ENCODE results near the gene RNF151.
"Not testable (repeated sequence)": the region's sequence is repeated elsewhere in the genome, so short reads cannot be mapped to it uniquely, and the experiment has no call there.

The RNF151 gene

DNA sequence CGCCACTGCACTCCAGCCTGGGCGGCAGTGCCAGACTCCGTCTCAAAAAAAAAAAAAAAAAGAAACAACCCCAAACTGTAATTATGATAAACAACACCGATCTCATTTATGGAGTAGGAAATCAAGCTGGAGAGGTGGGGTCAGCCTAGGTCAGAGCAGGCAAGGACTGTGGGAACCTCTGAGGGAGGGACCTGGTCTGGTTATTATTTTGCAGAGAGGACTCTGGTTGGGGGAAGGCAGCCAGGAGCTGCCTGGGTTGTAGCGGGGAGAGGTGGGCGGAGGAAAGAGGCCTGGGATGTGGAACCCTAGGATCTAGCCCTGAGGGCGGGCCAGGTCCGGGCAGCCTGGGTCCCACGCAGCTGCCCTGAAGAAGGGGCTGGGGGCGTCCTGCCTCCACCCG lies 37.6 kb upstream of the RNF151 start:
- H3K27ac Mint-ChIP-seq (ENCODE audit: low read depth), result peak overlapping the region; percentile 6
- H3K27me3 Mint-ChIP-seq, result peaks cover 9% of the 10 kb centered on the region
- ATAC-seq (replicated peaks; ENCODE audit: extremely low read depth, poor library complexity, severe bottlenecking), result peak; percentile 29

DNA sequence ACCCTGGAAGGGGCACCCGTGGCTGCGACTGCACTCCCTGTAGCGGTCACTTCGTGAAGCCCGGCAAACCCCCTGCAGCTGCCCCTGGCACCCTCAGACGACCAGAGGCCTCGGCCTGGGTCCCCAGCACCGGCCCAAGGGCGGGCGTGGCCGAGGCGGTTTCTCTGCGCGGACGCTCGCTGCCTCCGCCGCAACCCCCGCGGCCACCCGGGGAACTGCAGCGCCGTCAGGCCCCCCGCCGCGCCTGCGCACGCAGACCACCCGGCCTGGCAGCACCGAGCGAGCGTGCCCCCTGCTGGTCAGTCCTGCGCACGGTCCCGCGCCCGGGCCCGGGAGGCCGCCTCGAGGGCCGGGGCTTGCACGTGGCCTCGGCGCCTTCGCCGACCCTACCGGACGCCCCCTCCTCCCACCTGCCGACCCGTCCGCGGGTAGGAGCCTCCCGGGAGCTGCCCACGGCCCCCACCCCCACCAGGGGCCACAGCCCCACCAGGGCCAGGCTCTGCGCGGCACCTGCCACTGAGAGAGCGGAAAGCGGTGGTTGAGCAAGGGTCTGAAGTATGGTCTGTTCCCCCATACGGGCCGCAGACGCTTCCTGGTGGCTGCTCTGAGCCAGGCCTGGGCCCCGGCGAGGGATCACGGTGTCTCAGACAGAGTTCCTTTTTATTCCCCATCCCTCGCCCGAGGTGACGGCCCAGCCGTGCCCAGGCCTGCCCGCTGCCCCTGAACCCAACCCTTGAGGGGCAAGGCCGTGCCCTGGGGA lies 36.9 kb upstream of the RNF151 start:
- H3K4me1 Mint-ChIP-seq, result no peaks in the 10 kb centered on the region
- H3K27ac Mint-ChIP-seq (ENCODE audit: low read depth), result peak overlapping the region; percentile 6
- H3K4me3 Mint-ChIP-seq, result peak overlapping the region; percentile 61
- DNase-seq (ENCODE audit: low spot score in 2 of 2) (peak; percentile 88 to 96), ATAC-seq (replicated peaks; ENCODE audit: extremely low read depth, poor library complexity, severe bottlenecking) (peak; percentile 92)
- H3K27me3 Mint-ChIP-seq, result peaks cover 4% of the 10 kb centered on the region
- no peaks in the 10 kb centered on the region for H3K9me3 Mint-ChIP-seq
- peaks cover 8% of the 10 kb centered on the region for H3K36me3 Mint-ChIP-seq (ENCODE audit: insufficient read depth)

More for the DNA sequence above, 37.6 kb upstream of the RNF151 start:
- no peak for DNase-seq (ENCODE audit: low spot score in 2 of 2)
- Mint-ChIP-seq H3K4me1 (no peaks in the 10 kb centered on the region), H3K36me3 (ENCODE audit: insufficient read depth) (peaks cover 10% of the 10 kb centered on the region), H3K4me3 (peak overlapping the region; percentile 61), H3K9me3 (no peaks in the 10 kb centered on the region)

DNA sequence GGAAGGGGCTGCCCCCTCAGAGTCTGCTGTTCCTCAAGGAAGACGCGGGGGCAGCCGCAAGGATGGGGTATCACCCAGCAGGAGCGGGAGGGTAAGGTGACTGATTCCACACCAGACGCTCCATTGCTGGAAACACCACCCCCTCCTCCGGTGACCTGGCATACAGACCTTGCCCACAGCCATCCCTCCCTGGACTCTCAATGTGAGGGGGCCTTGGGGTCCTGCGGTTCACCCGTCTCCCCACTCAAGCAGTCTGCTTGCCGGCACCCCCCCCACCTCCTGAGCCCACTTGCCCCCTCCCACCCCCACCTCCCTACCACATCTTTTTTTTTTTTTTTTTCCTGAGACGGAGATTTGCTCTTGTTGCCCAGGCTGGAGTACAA lies 36.3 kb upstream of the RNF151 start:
- no peaks in the 10 kb centered on the region for H3K27me3 Mint-ChIP-seq
- H3K4me1 Mint-ChIP-seq, result no peaks in the 10 kb centered on the region
- DNase-seq (ENCODE audit: low spot score in 2 of 2) (no peak), ATAC-seq (replicated peaks; ENCODE audit: extremely low read depth, poor library complexity, severe bottlenecking) (no peak)
- H3K9me3 Mint-ChIP-seq, result no peaks in the 10 kb centered on the region
- no peak overlapping the region for H3K27ac Mint-ChIP-seq (ENCODE audit: low read depth)
- peak overlapping the region; percentile 13 for H3K4me3 Mint-ChIP-seq
- peaks cover 8% of the 10 kb centered on the region for H3K36me3 Mint-ChIP-seq (ENCODE audit: insufficient read depth)

DNA sequence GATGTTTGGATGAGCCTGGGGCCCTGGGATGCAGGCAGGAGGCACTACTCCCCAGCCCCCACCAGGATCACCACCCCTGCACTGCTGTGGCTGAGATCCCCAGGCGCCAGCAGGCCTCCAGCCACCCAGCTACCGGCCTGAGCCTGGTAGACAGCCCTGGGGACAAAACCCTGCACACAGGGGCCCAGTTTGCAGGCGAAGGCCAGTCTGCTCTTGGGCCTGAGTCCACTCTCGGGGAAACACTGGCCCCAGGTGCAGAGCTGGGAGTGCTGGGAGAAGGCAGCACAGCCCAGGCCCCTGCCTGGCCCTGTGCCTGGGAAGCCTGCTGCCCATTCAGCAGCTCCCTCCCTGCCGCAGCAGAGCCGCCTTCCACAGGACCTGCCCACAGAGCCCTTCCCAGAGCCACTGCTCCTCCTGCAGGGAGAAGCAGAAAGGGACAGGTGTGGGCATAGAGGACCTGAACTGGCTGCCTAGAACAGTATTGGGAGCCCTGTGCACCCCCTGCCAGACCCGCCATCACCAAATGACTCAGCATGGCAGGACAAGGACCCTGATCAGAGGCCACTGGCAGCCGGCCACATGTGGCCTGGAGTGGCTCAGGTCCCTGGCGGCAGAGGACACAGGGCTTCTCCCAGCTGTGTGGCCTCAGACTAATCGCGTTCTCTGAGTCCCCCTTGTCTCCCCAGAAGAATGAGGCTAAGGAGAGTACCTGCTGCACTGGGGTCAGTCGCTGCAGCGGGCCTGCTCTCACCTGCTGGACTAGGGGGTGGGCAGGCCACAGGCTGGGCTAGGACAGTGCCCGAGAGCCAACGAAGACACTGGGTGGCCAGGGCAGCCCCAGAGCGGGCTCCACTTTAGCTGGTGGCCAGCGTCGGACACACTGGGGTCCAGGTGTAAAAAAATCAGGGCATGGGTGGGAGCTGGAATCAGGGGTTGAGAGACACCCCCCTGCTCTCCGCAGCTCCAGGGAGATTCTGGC lies 34.3 kb upstream of the RNF151 start:
- H3K9me3 Mint-ChIP-seq, result no peaks in the 10 kb centered on the region
- ATAC-seq (replicated peaks; ENCODE audit: extremely low read depth, poor library complexity, severe bottlenecking) (no peak), DNase-seq (ENCODE audit: low spot score in 2 of 2) (no peak)
- H3K4me3 Mint-ChIP-seq, result no peak overlapping the region
- no peaks in the 10 kb centered on the region for H3K4me1 Mint-ChIP-seq
- H3K36me3 Mint-ChIP-seq (ENCODE audit: insufficient read depth), result peaks cover 8% of the 10 kb centered on the region
- no peaks in the 10 kb centered on the region for H3K27me3 Mint-ChIP-seq
- no peak overlapping the region for H3K27ac Mint-ChIP-seq (ENCODE audit: low read depth)

DNA sequence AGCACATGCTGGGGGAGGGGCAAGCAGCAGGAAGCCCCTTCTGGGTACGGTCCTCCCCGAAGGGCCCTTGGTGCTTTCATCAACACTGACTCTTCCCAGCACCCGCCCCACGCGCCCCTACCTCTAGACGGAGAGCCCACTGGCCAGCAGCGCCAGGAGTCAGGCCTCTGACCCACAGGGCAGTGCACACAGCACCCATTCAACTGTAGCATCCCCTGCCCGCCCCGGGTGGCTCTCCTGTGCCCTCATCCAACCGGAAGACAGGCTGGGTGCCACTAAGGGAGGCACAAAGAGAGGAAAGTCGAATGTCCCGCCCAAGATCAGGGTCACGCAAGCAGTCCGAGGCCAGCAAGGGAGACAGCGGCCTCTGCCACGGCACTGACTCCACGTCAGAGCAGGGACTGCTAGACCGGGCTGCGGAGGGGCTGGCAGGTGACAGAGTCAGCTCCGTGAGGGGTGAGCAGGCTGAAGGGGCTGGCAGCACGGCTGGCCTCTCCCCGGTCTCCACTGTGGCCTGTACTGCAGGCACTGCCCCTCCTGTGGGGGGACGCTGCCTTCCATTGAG lies 33.5 kb upstream of the RNF151 start:
- Mint-ChIP-seq H3K4me1 (no peaks in the 10 kb centered on the region), H3K9me3 (no peaks in the 10 kb centered on the region), H3K4me3 (no peak overlapping the region), H3K36me3 (ENCODE audit: insufficient read depth) (peaks cover 8% of the 10 kb centered on the region), H3K27me3 (no peaks in the 10 kb centered on the region), H3K27ac (ENCODE audit: low read depth) (no peak overlapping the region)
- DNase-seq (ENCODE audit: low spot score in 2 of 2) (no peak), ATAC-seq (replicated peaks; ENCODE audit: extremely low read depth, poor library complexity, severe bottlenecking) (no peak)

DNA sequence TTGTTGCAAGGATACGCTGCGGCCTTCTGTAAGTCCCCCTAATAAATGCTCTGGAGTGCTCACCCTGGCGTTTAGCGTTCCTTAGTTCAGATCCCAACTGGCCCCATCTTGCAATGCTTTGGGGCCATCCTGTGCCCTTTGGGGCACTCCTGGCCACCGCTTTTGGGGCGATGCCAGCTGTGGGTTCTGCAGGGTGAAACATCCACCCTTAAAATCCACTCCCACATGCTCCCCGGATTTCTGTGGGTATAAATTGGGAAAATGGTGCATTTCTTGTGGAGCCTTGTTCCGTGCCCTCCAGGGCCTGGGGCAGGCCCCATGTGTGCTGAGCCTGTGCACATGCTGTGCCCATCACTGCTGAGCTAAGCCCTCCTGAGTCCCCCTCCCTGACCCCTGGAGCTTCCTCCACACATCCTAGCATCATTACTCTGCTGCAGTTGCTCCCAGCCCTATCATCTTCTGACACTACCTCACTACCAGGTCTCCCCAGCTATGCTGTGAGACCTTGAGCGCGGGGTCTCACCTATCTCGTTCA lies 29.6 kb upstream of the RNF151 start:
- no peak overlapping the region for H3K4me3 Mint-ChIP-seq
- DNase-seq (ENCODE audit: low spot score in 2 of 2), result no peak
- no peaks in the 10 kb centered on the region for H3K27me3 Mint-ChIP-seq
- no peak for ATAC-seq (replicated peaks; ENCODE audit: extremely low read depth, poor library complexity, severe bottlenecking)
- H3K4me1 Mint-ChIP-seq, result peaks cover 7% of the 10 kb centered on the region
- peaks cover 8% of the 10 kb centered on the region for H3K36me3 Mint-ChIP-seq (ENCODE audit: insufficient read depth)
- H3K9me3 Mint-ChIP-seq, result no peaks in the 10 kb centered on the region
- no peak overlapping the region for H3K27ac Mint-ChIP-seq (ENCODE audit: low read depth)

DNA sequence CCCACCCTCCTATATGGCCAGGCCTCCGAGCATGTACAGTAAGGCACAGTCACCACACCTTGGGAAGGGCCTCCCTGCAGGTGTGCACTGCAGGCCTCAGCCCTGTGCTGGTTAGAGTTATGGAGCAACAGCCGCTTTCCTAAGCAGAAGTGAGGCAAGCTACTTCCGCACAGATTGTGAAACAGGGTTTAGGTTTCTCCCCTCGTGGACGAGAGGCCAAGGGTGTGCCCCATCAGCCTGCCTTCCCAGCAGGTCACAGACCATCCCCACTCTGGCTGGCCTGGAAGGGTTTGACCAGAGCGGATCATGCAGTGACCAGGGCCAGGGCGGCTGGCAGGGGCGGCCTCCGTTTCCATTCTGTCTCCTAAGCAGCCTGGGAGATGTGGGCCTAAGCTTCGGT lies 28.3 kb upstream of the RNF151 start:
- no peaks in the 10 kb centered on the region for H3K9me3 Mint-ChIP-seq
- H3K27ac Mint-ChIP-seq (ENCODE audit: low read depth), result no peak overlapping the region
- ATAC-seq (replicated peaks; ENCODE audit: extremely low read depth, poor library complexity, severe bottlenecking) (no peak), DNase-seq (ENCODE audit: low spot score in 2 of 2) (no peak)
- H3K36me3 Mint-ChIP-seq (ENCODE audit: insufficient read depth), result peaks cover 8% of the 10 kb centered on the region
- H3K27me3 Mint-ChIP-seq, result no peaks in the 10 kb centered on the region
- no peak overlapping the region for H3K4me3 Mint-ChIP-seq
- H3K4me1 Mint-ChIP-seq, result peaks cover 11% of the 10 kb centered on the region

DNA sequence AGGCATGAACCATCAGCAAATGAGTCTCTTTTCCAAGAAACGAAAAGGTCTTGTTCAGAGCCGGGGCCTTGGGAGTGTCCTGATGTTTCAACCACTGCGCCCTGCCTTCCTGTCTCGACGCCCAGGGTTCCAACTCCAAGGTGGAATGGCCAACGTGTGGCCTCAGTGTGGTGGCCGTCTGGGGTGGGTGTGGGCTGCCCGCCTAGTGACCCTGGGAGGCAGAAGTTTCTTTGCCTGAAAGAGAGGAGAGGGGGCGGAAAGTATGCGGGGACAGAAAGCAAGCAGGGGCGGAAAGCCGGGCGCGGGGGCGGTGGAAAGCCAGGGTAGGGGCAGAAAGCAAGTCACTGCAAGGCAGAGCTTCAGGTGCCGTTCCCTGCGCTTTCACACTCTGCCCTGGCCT lies 27.7 kb upstream of the RNF151 start:
- DNase-seq (ENCODE audit: low spot score in 2 of 2) (no peak), ATAC-seq (replicated peaks; ENCODE audit: extremely low read depth, poor library complexity, severe bottlenecking) (no peak)
- no peaks in the 10 kb centered on the region for H3K9me3 Mint-ChIP-seq
- no peak overlapping the region for H3K27ac Mint-ChIP-seq (ENCODE audit: low read depth)
- no peaks in the 10 kb centered on the region for H3K27me3 Mint-ChIP-seq
- H3K36me3 Mint-ChIP-seq (ENCODE audit: insufficient read depth), result peaks cover 8% of the 10 kb centered on the region
- H3K4me1 Mint-ChIP-seq, result peaks cover 11% of the 10 kb centered on the region
- no peak overlapping the region for H3K4me3 Mint-ChIP-seq

DNA sequence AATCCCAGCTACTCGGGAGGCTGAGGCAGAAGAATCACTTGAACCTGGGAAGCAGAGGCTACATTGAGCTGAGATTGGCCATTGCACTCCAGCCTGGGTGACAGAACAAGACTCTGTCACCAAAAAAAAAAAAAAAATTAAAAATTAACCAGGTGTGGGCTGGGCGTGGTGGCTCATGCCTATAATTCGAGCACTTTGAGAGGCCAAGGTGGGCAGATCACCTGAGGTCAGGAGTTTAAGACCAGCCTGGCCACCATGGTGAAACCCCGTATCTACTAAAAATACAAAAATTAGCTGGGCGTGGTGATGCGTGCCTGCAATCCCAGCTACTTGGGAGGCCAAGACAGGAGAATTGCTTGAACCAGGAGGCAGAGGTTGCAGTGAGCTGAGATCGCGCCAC lies 26.8 kb upstream of the RNF151 start:
- H3K4me3 Mint-ChIP-seq, result not testable (repeated sequence)

DNA sequence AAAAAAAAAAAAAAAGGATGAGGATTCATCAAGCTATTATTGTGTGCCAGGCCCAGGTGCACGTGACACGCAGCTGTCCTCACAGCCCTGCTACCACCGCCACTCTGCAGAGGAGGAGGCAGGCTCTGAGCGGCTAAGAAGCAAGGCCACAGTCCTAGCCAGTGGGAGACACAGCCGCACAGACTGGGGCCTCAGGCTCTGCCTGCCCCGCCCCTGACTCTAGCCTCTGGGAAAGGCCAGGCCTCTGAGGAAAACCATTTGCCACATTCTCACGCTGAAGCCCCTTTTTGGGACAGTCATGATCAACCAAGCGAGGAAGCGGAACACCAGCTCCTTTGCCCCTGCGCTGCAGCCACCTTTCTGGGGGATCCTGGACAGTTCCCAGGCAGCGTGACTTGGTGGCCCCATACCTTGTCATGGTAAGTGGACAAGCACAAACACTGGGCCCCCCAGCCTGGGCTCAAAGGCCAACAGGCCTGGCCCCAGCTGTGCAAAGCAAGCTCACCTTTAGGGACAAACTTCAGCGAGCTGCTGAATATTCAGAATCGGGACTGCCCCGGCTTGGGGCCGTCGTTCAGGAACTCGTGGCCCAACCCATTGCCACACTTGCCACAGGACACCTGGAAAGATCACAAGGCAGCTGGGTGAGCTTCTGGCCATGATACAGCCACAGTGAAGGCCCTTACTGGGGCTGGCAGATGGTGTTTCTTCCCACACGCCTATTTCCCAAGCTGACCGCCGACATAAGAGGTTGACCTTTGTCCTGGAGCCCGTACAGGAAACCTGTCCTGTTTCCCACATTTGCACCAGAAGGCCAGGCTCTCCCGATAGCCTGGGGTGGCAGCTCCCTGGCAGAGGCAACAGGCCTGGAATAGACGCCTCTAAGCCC lies 26.1 kb upstream of the RNF151 start:
- no peak for ATAC-seq (replicated peaks; ENCODE audit: extremely low read depth, poor library complexity, severe bottlenecking)
- no peaks in the 10 kb centered on the region for H3K9me3 Mint-ChIP-seq
- DNase-seq (ENCODE audit: low spot score in 2 of 2), result no peak
- H3K36me3 Mint-ChIP-seq (ENCODE audit: insufficient read depth), result peaks cover 8% of the 10 kb centered on the region
- H3K4me1 Mint-ChIP-seq, result peaks cover 11% of the 10 kb centered on the region
- no peak overlapping the region for H3K27ac Mint-ChIP-seq (ENCODE audit: low read depth)
- H3K4me3 Mint-ChIP-seq, result no peak overlapping the region
- H3K27me3 Mint-ChIP-seq, result no peaks in the 10 kb centered on the region

More for the DNA sequence above, 26.8 kb upstream of the RNF151 start:
- not testable (repeated sequence) for H3K9me3 Mint-ChIP-seq; H3K36me3 Mint-ChIP-seq (ENCODE audit: insufficient read depth); DNase-seq (ENCODE audit: low spot score in 2 of 2); H3K27ac Mint-ChIP-seq (ENCODE audit: low read depth); ATAC-seq (replicated peaks; ENCODE audit: extremely low read depth, poor library complexity, severe bottlenecking); H3K27me3 Mint-ChIP-seq
- H3K4me1 Mint-ChIP-seq, result peaks cover 11% of the 10 kb centered on the region

DNA sequence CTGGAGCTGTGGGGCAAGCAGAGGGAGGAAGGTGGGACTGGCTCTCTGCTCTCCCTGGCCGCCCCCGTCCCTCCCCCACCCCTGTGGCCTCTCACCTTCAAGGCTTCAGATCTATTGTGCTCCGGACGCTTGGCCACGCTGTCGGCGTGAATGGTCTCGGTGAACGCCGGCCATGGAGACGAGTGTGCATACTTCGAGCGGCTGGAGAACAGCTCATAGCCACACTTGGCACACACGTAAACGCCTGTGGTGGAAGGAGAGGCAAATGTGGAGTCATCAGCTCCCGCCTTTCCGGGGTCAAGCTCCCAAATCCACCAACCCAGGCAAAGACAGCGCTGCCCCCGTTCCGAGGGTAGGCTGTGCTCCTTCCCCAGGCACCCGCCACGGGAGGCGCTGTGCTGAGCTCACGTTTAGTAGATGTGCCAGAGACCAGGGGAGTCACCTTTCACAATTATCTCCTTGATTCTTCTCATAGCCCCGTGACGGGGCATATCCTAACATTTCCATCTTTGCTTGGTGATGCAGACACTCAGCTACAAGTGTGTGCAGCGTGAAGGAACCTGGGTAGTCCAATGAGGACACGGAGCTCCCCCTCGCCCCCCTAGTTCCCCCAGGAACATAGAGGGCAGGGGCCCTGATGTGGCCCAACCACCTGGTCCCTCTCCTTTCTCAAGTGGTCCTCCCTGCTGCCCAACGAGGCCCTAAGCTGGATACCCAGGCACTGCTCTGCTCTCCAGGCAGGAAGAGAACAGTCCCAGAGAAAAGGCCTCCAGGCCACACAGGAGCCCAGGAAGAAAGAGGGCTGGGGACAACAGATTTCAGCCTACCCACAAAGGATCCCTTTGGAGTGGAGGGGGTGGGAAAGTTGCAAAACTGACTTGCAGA lies 25.3 kb upstream of the RNF151 start:
- Mint-ChIP-seq H3K36me3 (ENCODE audit: insufficient read depth) (peaks cover 8% of the 10 kb centered on the region), H3K4me3 (peak overlapping the region; percentile 91), H3K4me1 (peaks cover 11% of the 10 kb centered on the region), H3K27me3 (no peaks in the 10 kb centered on the region), H3K9me3 (no peaks in the 10 kb centered on the region), H3K27ac (ENCODE audit: low read depth) (no peak overlapping the region)
- no peak for ATAC-seq (replicated peaks; ENCODE audit: extremely low read depth, poor library complexity, severe bottlenecking)
- DNase-seq (ENCODE audit: low spot score in 2 of 2), result no peak
